ENCODE measurements around the gene CBX5. TPM values are rescaled to one million over a fixed set of nuclear protein-coding genes. Genes with fewer than 3 reads are reported as not detected.

The CBX5 gene
- total RNA-seq, 2 donors from 2014 or later = 230 to 341 TPM

- WGBS, 2 experiments (ENCODE audit: insufficient coverage in 1 of 2, insufficient read length in 1 of 2) = 90 to 100% methylated on average over 1 to 2 of the region's 2 CpGs
- no peak for TF ChIP-seq CTCF (conservative IDR thresholded peaks at IDR 0.05)
- H3K4me1 Mint-ChIP-seq = peaks cover 13% of the 10 kb centered on the region
- no peak overlapping the region for H3K4me3 Mint-ChIP-seq
- Histone ChIP-seq H3K27me3 (ENCODE audit: control insufficient read depth, insufficient read depth, low read length, poor library complexity, severe bottlenecking) (no peaks in the 10 kb centered on the region), H3K9ac (ENCODE audit: extremely low read depth, low read length, poor library complexity, severe bottlenecking) (no peak overlapping the region), H3K36me3 (ENCODE audit: control insufficient read depth, insufficient read depth, low read length) (peaks cover 26% of the 10 kb centered on the region), H3K4me1 (ENCODE audit: control insufficient read depth, insufficient read depth, low read length) (peaks cover 5% of the 10 kb centered on the region), H3K27ac (ENCODE audit: low read depth, low read length) (no peak overlapping the region), H3K9me3 (ENCODE audit: control insufficient read depth, low read length) (no peaks in the 10 kb centered on the region), H3K4me3 (ENCODE audit: low read length) (no peak overlapping the region)
- H3K36me3 Mint-ChIP-seq (ENCODE audit: low read depth) = peaks cover 31% of the 10 kb centered on the region
- DNase-seq = no peak
- H3K27me3 Mint-ChIP-seq (ENCODE audit: insufficient read depth) = no peaks in the 10 kb centered on the region
- H3K9me3 Mint-ChIP-seq = no peaks in the 10 kb centered on the region
- H3K27ac Mint-ChIP-seq = no peak overlapping the region
These were observed 5.9 kb downstream of the CBX5 start for GRCh38 chr12:54273981-54274380.

DNA sequence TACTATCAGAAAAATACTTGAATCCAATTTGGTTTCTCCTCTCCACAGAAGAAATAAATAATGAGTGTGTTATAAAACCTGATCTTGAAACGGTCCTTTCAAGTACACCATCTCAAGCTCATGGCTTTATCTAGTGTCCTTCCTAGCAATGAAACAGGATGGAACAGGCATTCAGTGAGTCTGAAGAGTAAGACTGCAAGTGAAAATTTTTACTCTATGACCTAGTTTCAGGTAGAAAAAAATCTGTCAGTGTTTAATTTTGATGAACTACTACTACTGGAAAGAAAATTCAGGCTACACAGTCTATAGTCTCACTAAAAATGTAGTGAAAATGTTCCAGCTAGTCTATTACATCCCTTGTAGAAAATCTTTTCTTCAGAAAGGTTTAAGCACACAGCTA is 7.7 kb downstream of the CBX5 start:
- H3K36me3 ChIP-seq (ENCODE audit: control insufficient read depth, insufficient read depth, low read length) = peaks cover 34% of the 10 kb centered on the region
- TF ChIP-seq CTCF (conservative IDR thresholded peaks at IDR 0.05) = no peak
- no peaks in the 10 kb centered on the region for H3K27me3 ChIP-seq (ENCODE audit: control insufficient read depth, insufficient read depth, low read length, poor library complexity, severe bottlenecking)
- H3K4me1 ChIP-seq (ENCODE audit: control insufficient read depth, insufficient read depth, low read length) = no peaks in the 10 kb centered on the region
- peak overlapping the region; percentile 5 for H3K27ac Mint-ChIP-seq
- WGBS, 2 experiments (ENCODE audit: insufficient coverage in 1 of 2, insufficient read length in 1 of 2) = 100% methylated on average over 1 of the region's 1 CpG; no CpG with 5 or more reads in 1 of the 2 experiments
- H3K9ac ChIP-seq (ENCODE audit: extremely low read depth, low read length, poor library complexity, severe bottlenecking) = no peak overlapping the region
- no peaks in the 10 kb centered on the region for H3K27me3 Mint-ChIP-seq (ENCODE audit: insufficient read depth)
- no peak overlapping the region for H3K4me3 Mint-ChIP-seq
- H3K9me3 ChIP-seq (ENCODE audit: control insufficient read depth, low read length) = no peaks in the 10 kb centered on the region
- H3K36me3 Mint-ChIP-seq (ENCODE audit: low read depth) = peaks cover 32% of the 10 kb centered on the region
- no peak for DNase-seq
- H3K4me1 Mint-ChIP-seq = peaks cover 4% of the 10 kb centered on the region
- no peak overlapping the region for H3K4me3 ChIP-seq (ENCODE audit: low read length)
- no peaks in the 10 kb centered on the region for H3K9me3 Mint-ChIP-seq
- no peak overlapping the region for H3K27ac ChIP-seq (ENCODE audit: low read depth, low read length)

DNA sequence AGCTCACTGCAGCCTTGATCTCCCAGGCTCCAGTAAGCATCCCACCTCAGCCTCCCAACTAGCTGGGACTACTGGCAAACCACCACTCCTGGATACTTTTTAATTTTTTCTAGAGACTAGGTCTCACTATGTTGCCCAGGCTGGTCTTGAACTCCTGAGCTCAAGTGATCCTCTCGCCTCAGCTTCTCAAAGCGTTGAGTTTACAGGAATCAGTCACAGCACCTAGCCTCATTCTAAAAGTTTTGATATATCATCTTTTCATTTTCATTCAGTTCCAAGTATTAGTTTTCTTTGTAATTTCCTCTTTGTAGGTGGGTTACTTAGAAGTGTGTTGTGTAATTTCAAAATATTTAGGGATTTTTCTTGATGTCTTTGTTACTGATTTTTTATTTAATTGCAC is 9.6 kb downstream of the CBX5 start:
- Histone ChIP-seq H3K4me1 (ENCODE audit: control insufficient read depth, insufficient read depth, low read length) (no peaks in the 10 kb centered on the region), H3K9ac (ENCODE audit: extremely low read depth, low read length, poor library complexity, severe bottlenecking) (no peak overlapping the region), H3K4me3 (ENCODE audit: low read length) (no peak overlapping the region), H3K36me3 (ENCODE audit: control insufficient read depth, insufficient read depth, low read length) (peaks cover 34% of the 10 kb centered on the region), H3K27me3 (ENCODE audit: control insufficient read depth, insufficient read depth, low read length, poor library complexity, severe bottlenecking) (no peaks in the 10 kb centered on the region), H3K9me3 (ENCODE audit: control insufficient read depth, low read length) (no peaks in the 10 kb centered on the region), H3K27ac (ENCODE audit: low read depth, low read length) (no peak overlapping the region)
- no peaks in the 10 kb centered on the region for H3K9me3 Mint-ChIP-seq
- no peaks in the 10 kb centered on the region for H3K27me3 Mint-ChIP-seq (ENCODE audit: insufficient read depth)
- 91 to 100% methylated on average over 2 of the region's 2 CpGs for WGBS, 2 experiments (ENCODE audit: insufficient coverage in 1 of 2, insufficient read length in 1 of 2)
- no peak for TF ChIP-seq CTCF (conservative IDR thresholded peaks at IDR 0.05)
- no peak for DNase-seq
- H3K36me3 Mint-ChIP-seq (ENCODE audit: low read depth) = peaks cover 26% of the 10 kb centered on the region
- no peak overlapping the region for H3K27ac Mint-ChIP-seq
- H3K4me3 Mint-ChIP-seq = no peak overlapping the region
- peaks cover 7% of the 10 kb centered on the region for H3K4me1 Mint-ChIP-seq
